GM18951 (cell line): ENCODE data around the gene SAYSD1.

Experiments
- POLR2A ChIP-seq: IDR thresholded peaks from 4 replicates; pipeline ENCODE4 v1.6.1; 2011; ENCODE audit warnings: mild to moderate bottlenecking; ENCODE audit not compliant: insufficient read length, insufficient read depth; ENCODE audit errors: extremely low read depth
- in situ Hi-C: fragments of 300-500 bp; cut with MboI; formaldehyde crosslinking; loops from one replicate; pipeline ENCODE4 v1.12.0; 2022; ENCODE audit warnings: low sequenced_read_pairs, mixed read lengths, inconsistent platforms; ENCODE audit not compliant: unreplicated experiment

The SAYSD1 gene

DNA sequence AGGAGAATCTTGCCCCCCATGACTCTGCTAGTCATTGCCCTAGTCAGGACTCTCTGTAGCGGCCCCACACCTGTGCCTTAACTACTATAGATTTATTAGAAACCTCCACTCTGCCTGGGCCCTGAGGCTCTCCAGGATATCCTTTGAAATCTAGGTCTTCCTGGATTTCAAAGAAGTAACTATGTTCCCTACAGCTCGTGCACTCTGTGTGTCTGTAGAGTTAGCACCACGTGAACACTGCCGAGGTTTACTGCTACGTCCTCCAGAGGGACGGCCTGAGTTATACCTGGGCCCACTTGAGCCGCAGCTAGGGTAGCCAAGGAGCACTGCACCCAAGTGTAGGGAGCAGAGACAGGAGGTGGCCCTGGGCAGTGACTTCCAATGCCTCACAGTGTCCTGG, 46.6 kb downstream of the SAYSD1 start:
- no peak for TF ChIP-seq POLR2A
- in situ Hi-C loops = no loop called here

- no peak for TF ChIP-seq POLR2A
- in situ Hi-C loops = no loop called here
Observed at GRCh38 chr6:39065561-39065960, 49.4 kb downstream of the SAYSD1 start.

- no peak for TF ChIP-seq POLR2A
- in situ Hi-C loops = no loop called here
Observed at GRCh38 chr6:39063526-39063925, 51.5 kb downstream of the SAYSD1 start.

- in situ Hi-C loops = no loop called here
- TF ChIP-seq POLR2A = no peak
Observed at GRCh38 chr6:39062014-39062740, 52.8 kb downstream of the SAYSD1 start.

- no peak for TF ChIP-seq POLR2A
- in situ Hi-C loops = no loop called here
Observed at GRCh38 chr6:39061588-39061987, 53.4 kb downstream of the SAYSD1 start.

GRCh38 chr6:39061182-39061581, 53.8 kb downstream of the SAYSD1 start:
- no peak for TF ChIP-seq POLR2A
- in situ Hi-C loops = no loop called here

DNA sequence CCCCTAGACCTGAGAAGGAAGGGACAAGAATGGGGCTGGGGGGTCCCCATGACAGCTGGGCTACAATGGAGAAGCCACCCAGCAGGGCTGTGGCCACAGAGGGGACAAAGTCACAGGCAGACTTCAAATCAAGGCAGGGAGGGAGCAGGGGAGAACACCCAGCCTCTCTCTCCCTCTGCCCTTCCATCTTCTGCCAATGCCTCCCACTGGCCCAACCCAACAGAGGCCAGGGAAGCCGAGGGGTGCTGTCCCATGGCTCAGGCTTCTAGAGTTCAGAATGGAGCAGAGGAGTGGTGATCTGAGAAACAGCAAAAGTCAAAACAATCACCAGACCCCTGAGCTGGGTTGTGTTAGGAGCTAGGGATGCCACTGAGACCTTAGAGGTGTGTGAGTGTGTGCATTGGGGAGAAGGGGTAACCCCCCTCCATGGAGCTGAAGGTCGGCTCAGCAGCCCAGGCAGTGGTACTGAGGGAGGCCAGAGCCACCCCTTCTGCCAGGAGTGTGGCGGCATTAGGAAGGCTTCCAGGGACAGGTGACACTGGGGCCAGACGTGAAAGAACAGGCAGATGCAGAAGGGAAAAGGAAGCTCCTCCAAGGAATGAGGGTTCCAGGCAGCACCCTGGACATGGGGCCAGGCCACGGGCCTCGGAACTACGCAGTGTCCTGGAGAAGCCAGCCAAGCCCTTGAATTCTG, 54.4 kb downstream of the SAYSD1 start:
- in situ Hi-C loops = no loop called here
- TF ChIP-seq POLR2A = no peak

GRCh38 chr6:39059496-39060310, 55.3 kb downstream of the SAYSD1 start:
- in situ Hi-C loops = no loop called here
- no peak for TF ChIP-seq POLR2A

DNA sequence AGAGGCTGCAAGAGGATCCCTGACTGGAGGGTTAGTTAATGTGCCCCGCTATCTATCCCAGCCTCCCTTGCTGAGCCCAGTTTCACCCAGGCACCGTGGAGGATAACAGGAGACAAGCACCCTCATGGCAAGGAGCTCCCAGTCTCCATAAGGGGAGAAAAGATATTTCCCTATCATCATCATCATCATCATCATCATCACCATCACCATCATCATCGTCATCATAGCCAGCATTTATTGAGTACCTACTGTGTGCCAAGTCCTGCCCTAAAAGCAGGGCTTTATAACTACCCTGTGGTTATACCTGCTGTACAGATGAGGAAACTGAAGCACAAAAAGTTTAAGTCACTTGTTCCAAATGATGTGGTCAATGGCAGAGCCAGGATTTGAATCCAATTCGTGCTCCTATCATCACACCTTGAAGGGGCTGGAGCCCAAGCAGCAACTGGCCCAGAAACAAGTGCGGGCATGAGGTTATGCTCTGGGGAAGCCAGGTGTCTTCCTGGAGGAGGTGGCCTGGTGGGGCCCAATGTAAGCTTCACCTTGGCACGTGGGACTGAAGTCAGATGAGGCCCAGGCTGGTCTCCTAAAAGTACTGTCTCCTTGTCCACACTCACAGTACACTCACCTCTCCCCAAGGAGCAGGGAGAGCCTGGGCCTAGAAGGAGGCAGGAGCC, 56.4 kb downstream of the SAYSD1 start:
- no peak for TF ChIP-seq POLR2A
- in situ Hi-C loops = no loop called here

- no peak for TF ChIP-seq POLR2A
- in situ Hi-C loops = no loop called here
Observed at GRCh38 chr6:39057251-39058155, 57.5 kb downstream of the SAYSD1 start.

DNA sequence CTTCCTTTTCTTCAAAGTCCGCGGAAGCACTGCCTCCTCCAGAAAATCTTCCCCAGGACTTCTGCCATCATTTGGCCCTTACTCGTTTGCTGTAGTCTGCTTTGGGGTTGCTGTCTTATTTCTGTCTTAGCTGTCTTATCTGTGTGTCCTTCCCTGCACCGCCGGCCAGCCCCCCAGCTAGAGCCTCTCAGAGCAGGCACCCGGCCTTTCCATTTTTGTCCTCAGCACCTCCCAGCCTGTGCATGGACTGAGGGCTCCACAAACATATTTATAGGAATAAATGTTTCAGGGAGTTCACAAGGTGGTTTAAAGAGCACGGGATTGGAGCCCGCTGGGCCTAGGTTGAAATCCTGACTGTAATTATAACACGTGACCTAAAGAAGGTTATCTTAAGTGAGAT, 58.3 kb downstream of the SAYSD1 start:
- no peak for TF ChIP-seq POLR2A
- in situ Hi-C loops = no loop called here

GRCh38 chr6:39056191-39056590, 58.8 kb downstream of the SAYSD1 start:
- no peak for TF ChIP-seq POLR2A
- in situ Hi-C loops = no loop called here

DNA sequence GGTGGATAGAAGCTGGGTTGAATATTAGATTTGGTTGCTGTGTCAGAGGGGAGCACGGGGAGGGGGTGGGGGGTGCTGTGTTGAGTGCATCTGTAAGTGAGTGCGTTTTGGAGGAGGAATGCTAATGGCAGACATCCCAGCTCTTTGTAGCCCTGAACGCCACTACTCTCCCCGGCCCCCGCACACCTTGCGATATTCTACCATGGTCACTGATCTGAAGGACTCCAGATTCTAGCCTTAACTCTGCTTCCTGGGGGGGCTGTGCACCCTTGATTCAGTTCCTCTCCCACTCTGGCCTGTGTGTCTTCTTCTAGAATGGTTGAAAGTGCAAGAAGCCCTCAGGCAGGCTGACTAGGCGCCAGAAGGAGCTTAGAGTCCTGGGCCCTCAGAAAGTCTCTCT, 59.3 kb downstream of the SAYSD1 start:
- no peak for TF ChIP-seq POLR2A
- in situ Hi-C loops = no loop called here
